ENCODE results near the gene ARL15. TPM values are rescaled to one million over a fixed set of nuclear protein-coding genes. Genes with fewer than 3 reads are reported as not detected.

ARL15 gene
- total and polyA plus RNA-seq, 7 experiments from 2014 or later = 9.6 to 17.1 (median 13.6) TPM

DNA sequence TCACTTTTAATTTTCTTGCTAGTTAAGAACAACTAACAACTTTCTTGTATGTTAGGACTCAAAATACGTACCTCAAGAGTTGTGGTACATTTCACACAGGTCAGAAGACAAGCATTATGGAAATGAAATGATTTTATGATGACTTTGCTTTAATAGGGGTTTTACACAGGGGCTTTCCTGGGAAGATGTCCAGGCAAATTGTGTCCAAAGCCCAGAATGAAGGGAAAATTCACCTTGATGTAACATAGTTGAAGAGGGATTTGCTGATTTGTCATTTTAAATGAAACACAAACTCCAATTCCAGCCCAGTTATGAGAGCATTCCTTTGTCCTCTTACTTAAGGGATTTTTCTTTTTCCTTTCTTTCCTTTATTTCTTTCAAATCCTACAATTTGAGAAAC, 89.2 kb downstream of the ARL15 start:
- peaks cover 0 to 5% (median 0%) of the 10 kb centered on the region in 5 donors for H3K27me3 Mint-ChIP-seq
- no peak overlapping the region for H3K4me3 ChIP-seq (ENCODE audit: low read length)

DNA sequence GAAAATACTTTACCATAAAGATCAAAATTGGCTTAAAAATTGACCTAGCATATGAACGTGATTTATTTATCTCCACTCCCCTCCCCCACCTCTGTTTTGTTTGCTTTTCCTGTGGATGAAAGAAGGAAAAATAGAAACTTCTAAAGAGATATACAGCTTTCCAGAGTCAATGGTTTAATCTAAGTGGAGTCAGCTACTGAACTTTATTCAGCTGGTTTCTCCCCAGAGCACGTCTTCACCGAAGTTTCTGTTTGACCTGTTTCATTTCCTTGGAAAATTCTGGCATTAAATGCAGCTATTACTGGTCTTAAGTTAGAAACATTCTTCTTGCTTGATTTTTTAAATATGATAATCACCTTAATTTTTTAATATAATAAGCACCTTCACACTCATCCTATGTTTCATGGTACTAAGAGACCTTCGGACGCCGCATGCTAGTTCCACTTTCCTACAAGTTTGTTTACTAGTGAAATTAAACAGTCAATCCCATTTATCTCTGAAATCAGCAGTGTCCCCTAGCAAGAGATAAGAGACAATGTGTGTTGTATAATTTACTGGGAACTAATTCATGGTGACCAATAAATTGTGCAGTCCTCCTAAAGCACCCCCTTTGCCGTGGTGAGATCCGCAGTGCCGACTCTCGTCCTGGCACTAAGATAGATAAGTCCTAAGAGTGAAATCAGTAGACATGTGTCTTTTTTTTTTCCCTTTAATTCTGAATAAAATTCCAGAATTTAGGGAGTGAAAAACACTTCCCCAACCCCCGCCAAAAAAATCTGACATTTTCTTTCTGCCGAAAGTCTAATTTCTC, 89.9 kb downstream of the ARL15 start:
- H3K36me3 Mint-ChIP-seq = peaks cover 0 to 2% (median under 1%) of the 10 kb centered on the region in 5 donors
- ChIA-PET POLR2A (no interaction called here), CTCF (interaction anchor here (0.6 kb wide), 1 partner anchor 137 kb away, joined by 3 read pairs; no protein-coding TSS in a partner anchor)
- no peaks in the 10 kb centered on the region for H3K4me1 ChIP-seq (ENCODE audit: control insufficient read depth in 2 of 2, insufficient read depth in 2 of 2, low read length in 2 of 2)
- H3K27ac ChIP-seq (ENCODE audit: low read depth, low read length) = no peak overlapping the region
- ATAC-seq (no peak), DNase-seq (no peak)
- no peak overlapping the region for H3K4me3 Mint-ChIP-seq
- H3K9me3 Mint-ChIP-seq = peaks cover 0 to 2% (median 0%) of the 10 kb centered on the region in 11 donors
- H3K27ac Mint-ChIP-seq = no peak overlapping the region
- peaks cover 0 to 19% (median 9%) of the 10 kb centered on the region in 7 donors for H3K4me1 Mint-ChIP-seq
- H3K9me3 ChIP-seq (ENCODE audit: control insufficient read depth in 2 of 3, low read length in 3 of 3) = no peaks in the 10 kb centered on the region
- H3K36me3 ChIP-seq (ENCODE audit: control insufficient read depth in 2 of 3, insufficient read depth in 3 of 3, low read length in 3 of 3) = no peaks in the 10 kb centered on the region
- no peak overlapping the region for H3K4me3 ChIP-seq (ENCODE audit: low read length)
- no peaks in the 10 kb centered on the region for H3K27me3 ChIP-seq (ENCODE audit: control insufficient read depth in 2 of 2, insufficient read depth in 2 of 2, low read length in 2 of 2)
- intact Hi-C loops (cut with micrococcal nuclease) = loop anchor here in 1 of 2 donors (10.0 kb wide), 1 partner anchor 656 kb away; the partner anchor contains the start of gene NDUFS4
- peaks cover 0 to 3% (median 0%) of the 10 kb centered on the region in 5 donors for H3K27me3 Mint-ChIP-seq

More for the DNA sequence above, 89.2 kb downstream of the ARL15 start:
- ChIA-PET POLR2A (no interaction called here), CTCF (no interaction called here)
- Mint-ChIP-seq H3K9me3 (peaks cover 0 to 5% (median 0%) of the 10 kb centered on the region in 11 donors), H3K36me3 (peaks cover 0 to 5% (median 4%) of the 10 kb centered on the region in 5 donors), H3K27ac (peak overlapping the region in 1 of 9 donors; percentile 26), H3K4me1 (peaks cover 0 to 16% (median 11%) of the 10 kb centered on the region in 7 donors), H3K4me3 (no peak overlapping the region)
- ATAC-seq (no peak), DNase-seq (no peak)
- Histone ChIP-seq H3K4me1 (ENCODE audit: control insufficient read depth in 2 of 2, insufficient read depth in 2 of 2, low read length in 2 of 2) (no peaks in the 10 kb centered on the region), H3K9me3 (ENCODE audit: control insufficient read depth in 2 of 3, low read length in 3 of 3) (no peaks in the 10 kb centered on the region), H3K27me3 (ENCODE audit: control insufficient read depth in 2 of 2, insufficient read depth in 2 of 2, low read length in 2 of 2) (no peaks in the 10 kb centered on the region), H3K36me3 (ENCODE audit: control insufficient read depth in 2 of 3, insufficient read depth in 3 of 3, low read length in 3 of 3) (no peaks in the 10 kb centered on the region), H3K27ac (ENCODE audit: low read depth, low read length) (no peak overlapping the region)
- intact Hi-C loops (cut with micrococcal nuclease) = loop anchor here in 1 of 2 donors (10.0 kb wide), 1 partner anchor 656 kb away; the partner anchor contains the start of gene NDUFS4

DNA sequence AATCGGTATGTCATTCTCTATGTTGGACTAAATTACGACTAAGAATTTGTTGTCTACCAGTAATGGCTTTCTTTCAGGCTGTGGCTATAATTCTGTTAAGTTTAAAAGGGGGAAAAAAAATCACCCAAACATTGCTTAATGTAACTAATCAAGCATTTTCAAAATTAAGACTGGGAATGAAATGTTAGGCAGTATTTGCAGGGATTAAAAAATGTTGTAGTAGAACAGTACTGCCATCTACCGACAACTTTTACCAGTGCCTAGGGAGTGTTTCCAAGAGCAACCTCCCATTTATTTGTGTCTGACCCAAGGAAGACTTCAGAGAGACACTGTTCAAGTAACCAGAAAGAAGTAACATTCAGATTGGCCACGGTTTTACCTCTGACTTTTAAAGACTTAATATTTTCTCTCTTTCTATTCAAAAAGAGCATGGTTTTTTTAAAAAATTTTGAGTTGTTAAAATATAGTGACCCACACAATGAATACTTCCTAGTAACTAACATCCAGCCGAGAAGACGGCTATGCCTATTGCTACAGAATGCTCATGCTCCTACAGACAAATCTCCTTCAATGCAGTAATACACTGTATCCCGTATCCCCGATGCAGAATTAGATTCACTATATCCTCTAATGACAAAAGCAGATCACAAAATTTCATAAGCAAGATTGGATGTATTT, 92.4 kb downstream of the ARL15 start:
- H3K4me1 Mint-ChIP-seq = peaks cover 0 to 23% (median 10%) of the 10 kb centered on the region in 7 donors

DNA sequence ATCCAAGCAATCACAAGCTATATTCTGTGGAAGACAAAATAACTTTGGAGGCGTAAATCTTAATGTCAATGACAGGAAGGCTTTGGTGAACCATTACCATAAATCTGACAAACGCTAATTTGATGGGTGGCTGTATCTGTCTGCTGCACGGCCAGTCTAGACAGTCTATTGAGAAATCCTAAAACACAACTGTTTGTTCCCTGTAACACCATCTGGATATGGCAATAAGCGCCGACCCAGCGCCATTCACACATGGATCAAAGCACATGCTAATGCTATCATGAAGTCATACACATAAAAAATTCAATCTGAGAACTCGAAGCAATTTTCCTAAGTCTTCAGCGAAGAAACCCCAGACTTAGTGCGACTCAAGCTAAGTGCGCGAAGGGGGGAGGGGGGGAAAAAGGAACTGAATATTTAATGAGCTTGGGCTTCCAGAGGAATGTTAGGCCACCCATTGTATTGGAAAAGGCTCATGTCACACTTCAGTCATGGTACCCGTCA, 95.1 kb downstream of the ARL15 start:
- intact Hi-C loops (cut with micrococcal nuclease) = loop anchor here (5.0 kb wide), 2 partner anchors 788 to 1268 kb away; no protein-coding TSS in a partner anchor
- peaks cover 0 to 4% (median 0%) of the 10 kb centered on the region in 5 donors for H3K36me3 Mint-ChIP-seq
- DNase-seq (no peak), ATAC-seq (no peak)
- no peak overlapping the region for H3K4me3 Mint-ChIP-seq
- H3K27me3 ChIP-seq (ENCODE audit: control insufficient read depth in 2 of 2, insufficient read depth in 2 of 2, low read length in 2 of 2) = no peaks in the 10 kb centered on the region
- peaks cover 0 to 2% (median 0%) of the 10 kb centered on the region in 5 donors for H3K27me3 Mint-ChIP-seq
- no peak overlapping the region for H3K27ac Mint-ChIP-seq
- no peaks in the 10 kb centered on the region for H3K9me3 ChIP-seq (ENCODE audit: control insufficient read depth in 2 of 3, low read length in 3 of 3)
- H3K4me1 Mint-ChIP-seq = peaks cover 0 to 34% (median 26%) of the 10 kb centered on the region in 7 donors
- H3K27ac ChIP-seq (ENCODE audit: low read depth, low read length) = no peak overlapping the region
- no peaks in the 10 kb centered on the region for H3K36me3 ChIP-seq (ENCODE audit: control insufficient read depth in 2 of 3, insufficient read depth in 3 of 3, low read length in 3 of 3)
- no peaks in the 10 kb centered on the region for H3K9me3 Mint-ChIP-seq
- ChIA-PET CTCF (interaction anchor here (1.1 to 1.3 kb wide), 2 partner anchors 13 to 1267 kb away, joined by 3 read pairs; no protein-coding TSS in a partner anchor), POLR2A (no interaction called here)
- no peaks in the 10 kb centered on the region for H3K4me1 ChIP-seq (ENCODE audit: control insufficient read depth in 2 of 2, insufficient read depth in 2 of 2, low read length in 2 of 2)
- no peak overlapping the region for H3K4me3 ChIP-seq (ENCODE audit: low read length)

More for the DNA sequence above, 92.4 kb downstream of the ARL15 start:
- H3K27ac Mint-ChIP-seq = no peak overlapping the region
- H3K4me1 ChIP-seq (ENCODE audit: control insufficient read depth in 2 of 2, insufficient read depth in 2 of 2, low read length in 2 of 2) = no peaks in the 10 kb centered on the region
- no peaks in the 10 kb centered on the region for H3K9me3 Mint-ChIP-seq
- CTCF ChIA-PET = no interaction called here
- intact Hi-C loops (cut with micrococcal nuclease) = loop anchor here (1.0 to 5.0 kb wide), 8 partner anchors 739 to 1271 kb away; no protein-coding TSS in a partner anchor
- DNase-seq (peak in 3 of 9 donors; percentile 8 to 37 (median 28)), ATAC-seq (peak; percentile 51)
- peaks cover 0 to 2% (median 0%) of the 10 kb centered on the region in 5 donors for H3K27me3 Mint-ChIP-seq
- POLR2A ChIA-PET = no interaction called here
- H3K27me3 ChIP-seq (ENCODE audit: control insufficient read depth in 2 of 2, insufficient read depth in 2 of 2, low read length in 2 of 2) = no peaks in the 10 kb centered on the region
- H3K36me3 Mint-ChIP-seq = no peaks in the 10 kb centered on the region
- no peaks in the 10 kb centered on the region for H3K9me3 ChIP-seq (ENCODE audit: control insufficient read depth in 2 of 3, low read length in 3 of 3)
- H3K27ac ChIP-seq (ENCODE audit: low read depth, low read length) = no peak overlapping the region
- no peaks in the 10 kb centered on the region for H3K36me3 ChIP-seq (ENCODE audit: control insufficient read depth in 2 of 3, insufficient read depth in 3 of 3, low read length in 3 of 3)
- no peak overlapping the region for H3K4me3 ChIP-seq (ENCODE audit: low read length)
- H3K4me3 Mint-ChIP-seq = no peak overlapping the region

DNA sequence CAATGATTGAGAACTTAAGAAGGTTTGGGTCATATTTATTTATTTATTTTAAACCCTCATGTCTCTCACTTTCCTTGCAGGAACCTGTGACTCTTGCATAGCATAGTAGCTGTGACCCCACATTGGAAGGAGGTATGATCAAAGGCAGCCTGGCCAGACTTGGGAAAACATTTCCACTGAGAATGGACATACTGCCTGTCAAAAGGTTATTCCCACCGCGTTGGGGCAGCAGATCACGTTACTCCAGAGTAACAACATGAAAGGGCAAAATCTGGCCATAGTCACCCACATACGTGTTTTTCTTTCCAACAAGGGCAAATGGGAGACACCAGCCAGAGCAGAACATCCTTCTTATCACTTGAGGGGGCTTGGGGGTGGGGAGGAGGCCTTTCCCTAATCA, 95.7 kb downstream of the ARL15 start:
- Mint-ChIP-seq H3K4me3 (no peak overlapping the region), H3K27me3 (peaks cover 0 to 2% (median 0%) of the 10 kb centered on the region in 5 donors), H3K36me3 (peaks cover 0 to 4% (median 0%) of the 10 kb centered on the region in 5 donors), H3K27ac (no peak overlapping the region), H3K4me1 (peaks cover 0 to 34% (median 26%) of the 10 kb centered on the region in 7 donors), H3K9me3 (no peaks in the 10 kb centered on the region)
- Histone ChIP-seq H3K36me3 (ENCODE audit: control insufficient read depth in 2 of 3, insufficient read depth in 3 of 3, low read length in 3 of 3) (no peaks in the 10 kb centered on the region), H3K4me3 (ENCODE audit: low read length) (no peak overlapping the region), H3K27ac (ENCODE audit: low read depth, low read length) (no peak overlapping the region), H3K9me3 (ENCODE audit: control insufficient read depth in 2 of 3, low read length in 3 of 3) (no peaks in the 10 kb centered on the region), H3K4me1 (ENCODE audit: control insufficient read depth in 2 of 2, insufficient read depth in 2 of 2, low read length in 2 of 2) (no peaks in the 10 kb centered on the region), H3K27me3 (ENCODE audit: control insufficient read depth in 2 of 2, insufficient read depth in 2 of 2, low read length in 2 of 2) (no peaks in the 10 kb centered on the region)
- DNase-seq (no peak), ATAC-seq (no peak)
- POLR2A ChIA-PET = no interaction called here
- CTCF ChIA-PET = no interaction called here
- intact Hi-C loops (cut with micrococcal nuclease) = loop anchor here (5.0 kb wide), 2 partner anchors 787 to 1267 kb away; no protein-coding TSS in a partner anchor

DNA sequence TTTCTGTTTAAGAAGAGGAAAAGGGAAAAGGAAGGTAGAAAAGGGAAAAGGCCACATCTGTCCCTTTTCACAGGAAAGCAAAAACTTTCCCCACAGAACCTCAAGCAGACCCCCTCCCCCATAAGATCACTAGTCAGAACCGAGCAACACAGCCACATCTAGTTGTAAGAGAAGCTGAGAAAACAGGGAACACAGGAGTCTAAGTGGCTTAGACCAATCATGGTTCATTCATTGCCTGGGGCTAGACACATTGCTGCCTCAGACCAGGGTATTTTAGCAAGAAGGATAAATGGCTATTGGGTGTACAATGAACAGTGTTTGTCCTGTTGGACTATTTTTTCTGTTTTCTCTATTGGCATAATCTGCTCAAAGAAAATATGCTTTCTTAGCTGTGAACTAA, 98.0 kb downstream of the ARL15 start:
- Histone ChIP-seq H3K4me3 (ENCODE audit: low read length) (no peak overlapping the region), H3K36me3 (ENCODE audit: control insufficient read depth in 2 of 3, insufficient read depth in 3 of 3, low read length in 3 of 3) (no peaks in the 10 kb centered on the region), H3K27me3 (ENCODE audit: control insufficient read depth in 2 of 2, insufficient read depth in 2 of 2, low read length in 2 of 2) (no peaks in the 10 kb centered on the region), H3K27ac (ENCODE audit: low read depth, low read length) (no peak overlapping the region), H3K9me3 (ENCODE audit: control insufficient read depth in 2 of 3, low read length in 3 of 3) (no peaks in the 10 kb centered on the region), H3K4me1 (ENCODE audit: control insufficient read depth in 2 of 2, insufficient read depth in 2 of 2, low read length in 2 of 2) (no peaks in the 10 kb centered on the region)
- no peak for DNase-seq
- H3K36me3 Mint-ChIP-seq = peaks cover 0 to 12% (median 0%) of the 10 kb centered on the region in 5 donors
- intact Hi-C loops (cut with micrococcal nuclease) = no loop called here
- ATAC-seq = no peak
- peak overlapping the region in 1 of 9 donors; percentile 24 for H3K27ac Mint-ChIP-seq
- no peaks in the 10 kb centered on the region for H3K9me3 Mint-ChIP-seq
- H3K27me3 Mint-ChIP-seq = no peaks in the 10 kb centered on the region
- ChIA-PET CTCF (interaction anchor here (1.3 kb wide), 1 partner anchor 21 kb away, joined by 3 read pairs; no protein-coding TSS in a partner anchor), POLR2A (no interaction called here)
- no peak overlapping the region for H3K4me3 Mint-ChIP-seq
- H3K4me1 Mint-ChIP-seq = peaks cover 0 to 43% (median 32%) of the 10 kb centered on the region in 7 donors

Data from naive thymus-derived CD4-positive, alpha-beta T cell (primary cell).